Neural cell (in vitro differentiated cells): Measurements from ENCODE around the gene FDXACB1.

Experiments used
- CTCF ChIP-seq: fragments of 450-650 bp; IDR thresholded peaks from 2 replicates; pipeline ENCODE4 v1.5.1; 2014; ENCODE audit warnings: antibody characterized with exemption, mild to moderate bottlenecking, moderate library complexity; ENCODE audit not compliant: poor library complexity, severe bottlenecking
- EP300 ChIP-seq: fragments of 450-650 bp; conservative IDR thresholded peaks from 2 replicates; pipeline ENCODE4 v1.6.1; 2014; ENCODE audit warnings: antibody characterized with exemption, mild to moderate bottlenecking, moderate library complexity; ENCODE audit not compliant: poor library complexity, severe bottlenecking
- EZH2 ChIP-seq: fragments of 200-600, 300-800 bp; shearing (Covaris generic), sonication (generic); IDR thresholded peaks from 2 replicates; pipeline ENCODE4 v1.6.1; 2014; ENCODE audit warnings: antibody characterized with exemption, low read length, borderline replicate concordance, mild to moderate bottlenecking; ENCODE audit not compliant: insufficient read depth, poor library complexity, severe bottlenecking
- POLR2AphosphoS5 ChIP-seq: IDR thresholded peaks from 2 replicates; pipeline ENCODE4 v1.6.1; 2012
- RAD21 ChIP-seq: fragments of 450-650 bp; conservative IDR thresholded peaks from 2 replicates; pipeline ENCODE4 v1.6.1; 2014; ENCODE audit warnings: antibody characterized with exemption, mild to moderate bottlenecking, moderate library complexity
- SMC3 ChIP-seq: fragments of 450-650 bp; conservative IDR thresholded peaks from 2 replicates; pipeline ENCODE4 v1.6.1; 2014; ENCODE audit warnings: antibody characterized with exemption, mild to moderate bottlenecking, moderate library complexity; ENCODE audit not compliant: poor library complexity
- TAF1 ChIP-seq: IDR thresholded peaks from 2 replicates; pipeline ENCODE4 v1.6.1; 2012; ENCODE audit warnings: low read depth

- TF ChIP-seq CTCF: no peak
- no peak for TF ChIP-seq SMC3
- TF ChIP-seq EP300: no peak
- TF ChIP-seq TAF1: no peak
- no peak for TF ChIP-seq EZH2
- no peak for TF ChIP-seq POLR2AphosphoS5
- no peak for TF ChIP-seq RAD21
These were observed 44.4 kb downstream of the FDXACB1 start for GRCh38 chr11:111834432-111835163.
